D721Med (cell line): ENCODE measurements around the gene TEX52.
"Not testable (repeated sequence)": the region's sequence is repeated elsewhere in the genome, so short reads cannot be mapped to it uniquely, and the experiment has no call there.

Source experiments
- DNase-seq: peaks from one replicate; pipeline ENCODE4 v3.0.0; 2011; ENCODE audit warnings: low spot score; ENCODE audit not compliant: insufficient read length
- FAIRE-seq: peaks from 2 replicates; lab custom pipeline; 2011; peaks lifted over from hg19 to GRCh38; lab: Jason Lieb, UNC
- CTCF ChIP-seq: IDR thresholded peaks from 2 replicates; pipeline ENCODE4 v1.5.1; 2012; ENCODE audit warnings: mild to moderate bottlenecking, control low read depth; ENCODE audit not compliant: insufficient read depth; ENCODE audit errors: missing control alignments

The TEX52 gene

GRCh38 chr12:2884810-2885209, 28.0 kb upstream of the TEX52 start:
- DNase-seq (no peak), FAIRE-seq (no peak)
- no peak for TF ChIP-seq CTCF

- TF ChIP-seq CTCF, result no peak
- FAIRE-seq (no peak), DNase-seq (no peak)
Observed at GRCh38 chr12:2879853-2880252, 23.0 kb upstream of the TEX52 start.

GRCh38 chr12:2877953-2878732, 21.3 kb upstream of the TEX52 start:
- no peak for DNase-seq

GRCh38 chr12:2877047-2877952, 20.5 kb upstream of the TEX52 start, which contains the start of the genes FOXM1 and RHNO1:
TSS of gene FOXM1 (minus strand) at chr12:2877174. CDS start at chr12:2874478, 2,696 bp downstream.
TSS of gene RHNO1 (plus strand) at chr12:2877223. CDS start at chr12:2885367, 8,144 bp downstream.
- no peak for FAIRE-seq
- DNase-seq, result peak; percentile 93
- no peak for TF ChIP-seq CTCF

More at GRCh38 chr12:2877953-2878732, 21.3 kb upstream of the TEX52 start:
- FAIRE-seq, result no peak
- no peak for TF ChIP-seq CTCF

GRCh38 chr12:2876431-2877046, 19.7 kb upstream of the TEX52 start:
- DNase-seq, result no peak

GRCh38 chr12:2868986-2869632, 12.3 kb upstream of the TEX52 start:
- FAIRE-seq, DNase-seq: not testable (repeated sequence)

More at GRCh38 chr12:2876431-2877046, 19.7 kb upstream of the TEX52 start:
- TF ChIP-seq CTCF, result no peak
- no peak for FAIRE-seq
